H1 (cell line): ENCODE measurements around the gene POU2F2. TPM values are rescaled to one million over a fixed set of nuclear protein-coding genes. Genes with fewer than 3 reads are reported as not detected.

Experiments used
- CHD1 ChIP-seq: IDR thresholded peaks from 2 replicates; pipeline ENCODE4 v1.6.1; 2012; ENCODE audit warnings: low read depth, low read length, improper control_type of control experiment
- JUN ChIP-seq: IDR thresholded peaks from 2 replicates; pipeline ENCODE4 v1.6.1; 2011; ENCODE audit warnings: low read depth, mild to moderate bottlenecking, improper control_type of control experiment, low read length
- TAF7 ChIP-seq: optimal IDR thresholded peaks from 2 replicates; pipeline ENCODE3; 2011; ENCODE audit warnings: low read depth, mild to moderate bottlenecking, inconsistent platforms, low read length, moderate library complexity, borderline replicate concordance
- polyA plus RNA-seq, 7 experiments: library from polyadenylated mRNA; depleted of rRNA in 3 of 7; stranded (reverse) in 5 of 7; unstranded in 2 of 7; fragments of >200 nt in 5 of 7; fragments of 200-250 nt in 2 of 7; gene quantifications; 1 replicate in 5 of 7; 2 replicates in 1 of 7; 4 replicates in 1 of 7; pipeline versions ENCODE4 v1.2.1 to v1.2.3, GENCODE V29; 2011 to 2013; ENCODE audit warnings: missing spikeins in 2 of 7, mixed read lengths in 2 of 7
- total RNA-seq: library from RNA; stranded (reverse); fragmentation: NEBNext Ultra II Directional; extraction: Animal tissue kit (Norgen Biotek cat#: 25700); gene quantifications from 2 replicates; pipeline ENCODE4 v1.2.1, GENCODE V29; 2021
- TF ChIP-seq, protein P1 (sequence below), 3 experiments: IDR thresholded peaks; 1 replicate in 2 of 3; 2 replicates in 1 of 3; pipeline versions ENCODE4 v1.5.1 to v1.6.1; 2011; ENCODE audit warnings: low read length in 3 of 3, mild to moderate bottlenecking in 3 of 3, inconsistent platforms in 2 of 3, low read depth in 1 of 3, moderate library complexity in 1 of 3; ENCODE audit not compliant: insufficient read depth in 1 of 3; ENCODE audit errors: control extremely low read depth in 1 of 3

The POU2F2 gene
- total and polyA plus RNA-seq, 2 of the 8 experiments (the other 6 are each of a cell fraction or from before 2014, with no cell fraction given), result 5.0 to 6.1 TPM

DNA sequence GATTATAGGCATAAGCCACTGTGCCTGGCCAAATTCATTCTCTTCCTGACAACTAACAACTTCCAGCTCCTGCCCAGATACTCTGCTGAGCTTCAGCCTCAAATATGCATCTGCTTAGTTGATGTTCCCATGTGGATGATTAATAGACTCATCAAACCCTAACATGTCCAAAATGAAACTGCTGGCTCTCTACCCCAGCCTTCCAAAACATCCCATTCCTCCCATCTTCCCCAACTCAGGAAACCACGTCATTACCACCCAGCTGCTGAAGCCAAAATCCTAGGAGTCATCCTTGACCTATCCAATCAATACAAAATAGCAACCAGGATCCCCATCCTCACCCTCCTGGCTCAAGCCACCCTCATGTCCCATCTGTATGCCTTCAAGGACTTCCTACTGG, 20.9 kb downstream of the POU2F2 start (continued):
- TF ChIP-seq, protein P1, sequence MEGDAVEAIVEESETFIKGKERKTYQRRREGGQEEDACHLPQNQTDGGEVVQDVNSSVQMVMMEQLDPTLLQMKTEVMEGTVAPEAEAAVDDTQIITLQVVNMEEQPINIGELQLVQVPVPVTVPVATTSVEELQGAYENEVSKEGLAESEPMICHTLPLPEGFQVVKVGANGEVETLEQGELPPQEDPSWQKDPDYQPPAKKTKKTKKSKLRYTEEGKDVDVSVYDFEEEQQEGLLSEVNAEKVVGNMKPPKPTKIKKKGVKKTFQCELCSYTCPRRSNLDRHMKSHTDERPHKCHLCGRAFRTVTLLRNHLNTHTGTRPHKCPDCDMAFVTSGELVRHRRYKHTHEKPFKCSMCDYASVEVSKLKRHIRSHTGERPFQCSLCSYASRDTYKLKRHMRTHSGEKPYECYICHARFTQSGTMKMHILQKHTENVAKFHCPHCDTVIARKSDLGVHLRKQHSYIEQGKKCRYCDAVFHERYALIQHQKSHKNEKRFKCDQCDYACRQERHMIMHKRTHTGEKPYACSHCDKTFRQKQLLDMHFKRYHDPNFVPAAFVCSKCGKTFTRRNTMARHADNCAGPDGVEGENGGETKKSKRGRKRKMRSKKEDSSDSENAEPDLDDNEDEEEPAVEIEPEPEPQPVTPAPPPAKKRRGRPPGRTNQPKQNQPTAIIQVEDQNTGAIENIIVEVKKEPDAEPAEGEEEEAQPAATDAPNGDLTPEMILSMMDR (IDR thresholded peaks at IDR 0.05; ENCODE audit: control extremely low read depth in 1 of 3, insufficient read depth in 1 of 3, low read depth in 1 of 3, low read length in 3 of 3), result no peak
- TF ChIP-seq CHD1 (no peak), TAF7 (no peak), JUN (no peak)
